ENCODE measurements around the gene SNUPN.
"Not testable (repeated sequence)": the region's sequence is repeated elsewhere in the genome, so short reads cannot be mapped to it uniquely, and the experiment has no call there.

Gene SNUPN

GRCh38 chr15:75653347-75653913 lies 27.9 kb upstream of the SNUPN start:
- DNase-seq: no peak

GRCh38 chr15:75651810-75652543 lies 26.5 kb upstream of the SNUPN start:
- DNase-seq: no peak

GRCh38 chr15:75650908-75651809 lies 25.6 kb upstream of the SNUPN start:
- DNase-seq: no peak

GRCh38 chr15:75649848-75650247 lies 24.3 kb upstream of the SNUPN start:
- no peak for DNase-seq

- no peak for DNase-seq
Measured at GRCh38 chr15:75649045-75649761, 23.7 kb upstream of the SNUPN start.

- DNase-seq: no peak
Measured at GRCh38 chr15:75648156-75649000, 22.9 kb upstream of the SNUPN start.

GRCh38 chr15:75647370-75648155 lies 22.0 kb upstream of the SNUPN start, which contains the start of gene SNX33:
SNX33 (plus strand) TSS chr15:75647912; CDS start chr15:75649103, 1,191 bp downstream.
- peak; percentile 54 for DNase-seq

GRCh38 chr15:75646944-75647364 lies 21.4 kb upstream of the SNUPN start:
- no peak for DNase-seq

GRCh38 chr15:75646112-75646943 lies 20.8 kb upstream of the SNUPN start:
- no peak for DNase-seq

- DNase-seq: no peak
Measured at GRCh38 chr15:75644376-75644775, 18.9 kb upstream of the SNUPN start.

GRCh38 chr15:75641603-75642002 lies 16.1 kb upstream of the SNUPN start:
- no peak for DNase-seq

GRCh38 chr15:75641179-75641503 lies 15.6 kb upstream of the SNUPN start:
- no peak for DNase-seq

- DNase-seq: peak; percentile 54
Measured at GRCh38 chr15:75640483-75641178, 15.1 kb upstream of the SNUPN start.

- DNase-seq: peak; percentile 94
Measured at GRCh38 chr15:75639709-75640482, 14.4 kb upstream of the SNUPN start, which contains the start of gene IMP3. IMP3 (minus strand) TSS chr15:75640224; CDS start chr15:75640168, 56 bp downstream.

GRCh38 chr15:75639191-75639708 lies 13.7 kb upstream of the SNUPN start:
- no peak for DNase-seq

- DNase-seq: no peak
Measured at GRCh38 chr15:75637245-75638009, 11.9 kb upstream of the SNUPN start.

- DNase-seq: no peak
Measured at GRCh38 chr15:75636026-75636425, 10.5 kb upstream of the SNUPN start.

- not testable (repeated sequence) for DNase-seq
Measured at GRCh38 chr15:75633922-75634321, 8.4 kb upstream of the SNUPN start.
